Thyroid gland (tissue), 4 donors: ENCODE results near the gene INPP5A. TPM values are rescaled to one million over a fixed set of nuclear protein-coding genes. Genes with fewer than 3 reads are reported as not detected.

Experiments used
- DNase-seq, 2 donors: peaks; one replicate each; pipeline ENCODE4 v3.0.0-alpha.2; 2019
- H3K27ac ChIP-seq, 3 donors: fragments of 200-600 bp; sonication (generic); 1 replicate in 2 of 3; 2 replicates in 1 of 3; pipeline ENCODE4 v1.5.1; 2016 to 2019; ENCODE audit warnings: mild to moderate bottlenecking in 1 of 3, moderate library complexity in 1 of 3
- H3K27me3 ChIP-seq: fragments of 200-600 bp; sonication (generic); one replicate; pipeline ENCODE4 v1.5.1; 2019
- H3K36me3 ChIP-seq, 2 donors: fragments of 200-600 bp; sonication (generic); one replicate each; pipeline ENCODE4 v1.5.1; 2016 to 2019
- H3K4me1 ChIP-seq, 2 donors: fragments of 200-600 bp; sonication (generic); one replicate each; pipeline ENCODE4 v1.5.1; 2017 to 2019
- H3K4me3 ChIP-seq, 3 donors: fragments of 200-600 bp; sonication (generic); replicated peaks in 1 of 3; 1 replicate in 2 of 3; 2 replicates in 1 of 3; pipeline ENCODE4 v1.5.1; 2016; ENCODE audit warnings: mild to moderate bottlenecking in 1 of 3
- H3K9me3 ChIP-seq: fragments of 200-600 bp; sonication (generic); one replicate; pipeline ENCODE4 v1.5.1; 2017
- CTCF ChIP-seq, 6 experiments: fragments of 200-600 bp in 3 of 6; fragments of 450-650 bp in 3 of 6; sonication (generic) in 3 of 6; IDR thresholded peaks; one replicate each; pipeline ENCODE4 v1.5.1; 2016 to 2019; ENCODE audit warnings: antibody characterized with exemption in 6 of 6, mild to moderate bottlenecking in 2 of 6, inconsistent platforms in 1 of 6, moderate library complexity in 1 of 6
- POLR2A ChIP-seq, 2 donors: fragments of 450-650 bp; IDR thresholded peaks; one replicate each; pipeline ENCODE4 v1.6.1; 2017; ENCODE audit warnings: antibody characterized with exemption in 2 of 2, mild to moderate bottlenecking in 2 of 2, moderate library complexity in 1 of 2
- WGBS, 2 donors: methylation state at CpG; one replicate each; pipeline ENCODE4 v1.1.5; 2017; 5-methylcytosine and 5-hydroxymethylcytosine counted together
- intact Hi-C: fragments of 100-400 bp; cut with DNase I; formaldehyde crosslinking; loops from one replicate; pipeline ENCODE4 v1.15.1; 2023
- total RNA-seq, 4 donors: library from RNA; depleted of rRNA; stranded (reverse); fragments of >200 nt; gene quantifications; one replicate each; pipeline ENCODE4 v1.2.3, GENCODE V29; 2016

INPP5A gene
- total RNA-seq, 4 donors from 2014 or later, result 30.4 to 75.8 (median 41.1) TPM

GRCh38 chr10:132554991-132555647, 17.5 kb downstream of the INPP5A start:
- TF ChIP-seq CTCF (IDR thresholded peaks at IDR 0.05) (no peak), POLR2A (IDR thresholded peaks at IDR 0.05) (no peak)
- H3K4me3 ChIP-seq, result no peak overlapping the region
- H3K4me1 ChIP-seq, result peaks cover 0 to 4% of the 10 kb centered on the region in 2 donors
- WGBS, 2 donors, result 78 to 82% methylated on average over 18 of the region's 18 CpGs
- intact Hi-C loops, result no loop called here
- H3K36me3 ChIP-seq, result no peaks in the 10 kb centered on the region
- H3K27me3 ChIP-seq, result no peaks in the 10 kb centered on the region
- no peak for DNase-seq
- no peak overlapping the region for H3K27ac ChIP-seq
- no peaks in the 10 kb centered on the region for H3K9me3 ChIP-seq

- no peaks in the 10 kb centered on the region for H3K9me3 ChIP-seq
- TF ChIP-seq CTCF (IDR thresholded peaks at IDR 0.05) (no peak), POLR2A (IDR thresholded peaks at IDR 0.05) (no peak)
- DNase-seq, result no peak
- H3K36me3 ChIP-seq, result no peaks in the 10 kb centered on the region
- no peaks in the 10 kb centered on the region for H3K27me3 ChIP-seq
- intact Hi-C loops, result no loop called here
- H3K4me3 ChIP-seq, result no peak overlapping the region
- peaks cover 0 to 10% of the 10 kb centered on the region in 2 donors for H3K4me1 ChIP-seq
- WGBS, 2 donors, result 87 to 90% methylated on average over 21 to 22 of the region's 22 CpGs
- H3K27ac ChIP-seq, result no peak overlapping the region
Observed at GRCh38 chr10:132555648-132556575, 18.3 kb downstream of the INPP5A start.

GRCh38 chr10:132556994-132557441, 19.4 kb downstream of the INPP5A start:
- WGBS, 2 donors, result 85 to 86% methylated on average over 9 to 17 of the region's 18 CpGs
- Histone ChIP-seq H3K4me3 (no peak overlapping the region), H3K27me3 (no peaks in the 10 kb centered on the region), H3K9me3 (no peaks in the 10 kb centered on the region), H3K4me1 (peaks cover 0 to 10% of the 10 kb centered on the region in 2 donors), H3K27ac (no peak overlapping the region), H3K36me3 (no peaks in the 10 kb centered on the region)
- TF ChIP-seq CTCF (IDR thresholded peaks at IDR 0.05) (no peak), POLR2A (IDR thresholded peaks at IDR 0.05) (no peak)
- no peak for DNase-seq
- intact Hi-C loops, result no loop called here

- H3K4me1 ChIP-seq, result peaks cover 0 to 10% of the 10 kb centered on the region in 2 donors
- no peaks in the 10 kb centered on the region for H3K27me3 ChIP-seq
- no peak for TF ChIP-seq CTCF (IDR thresholded peaks at IDR 0.05)
- no peak for TF ChIP-seq POLR2A (IDR thresholded peaks at IDR 0.05)
- H3K9me3 ChIP-seq, result no peaks in the 10 kb centered on the region
- intact Hi-C loops, result no loop called here
- no peak overlapping the region for H3K27ac ChIP-seq
- DNase-seq, result no peak
- 93 to 96% methylated on average over 29 to 33 of the region's 33 CpGs for WGBS, 2 donors
- H3K36me3 ChIP-seq, result no peaks in the 10 kb centered on the region
- H3K4me3 ChIP-seq, result no peak overlapping the region
Observed at GRCh38 chr10:132557696-132558515, 20.3 kb downstream of the INPP5A start.
